GM21390 (cell line): ENCODE data around the gene PLA2G12B.

ENCODE experiments used
- ATAC-seq: cut with Tn5 transposase; IDR thresholded peaks from one replicate; pipeline ENCODE4 v1.9.1; 2021; ENCODE audit not compliant: unreplicated experiment

PLA2G12B gene

GRCh38 chr10:72895236-72895850 lies 59.3 kb downstream of the PLA2G12B start:
- ATAC-seq: no peak

GRCh38 chr10:72893136-72893798 lies 61.3 kb downstream of the PLA2G12B start, which contains the start of gene OIT3:
OIT3 (plus strand) TSS chr10:72893739; CDS start chr10:72893799, 60 bp downstream.
- no peak for ATAC-seq

- ATAC-seq: no peak
Observed at GRCh38 chr10:72890086-72890485, 64.5 kb downstream of the PLA2G12B start.

GRCh38 chr10:72889391-72889831 lies 65.2 kb downstream of the PLA2G12B start:
- no peak for ATAC-seq

- ATAC-seq: no peak
Observed at GRCh38 chr10:72888151-72888638, 66.4 kb downstream of the PLA2G12B start.

GRCh38 chr10:72887043-72887442 lies 67.6 kb downstream of the PLA2G12B start:
- ATAC-seq: no peak

GRCh38 chr10:72886621-72887020 lies 68.0 kb downstream of the PLA2G12B start:
- no peak for ATAC-seq

GRCh38 chr10:72885953-72886352 lies 68.7 kb downstream of the PLA2G12B start:
- ATAC-seq: no peak
